ENCODE results near the gene IL4I1. TPM values are rescaled to one million over a fixed set of nuclear protein-coding genes. Genes with fewer than 3 reads are reported as not detected.

Gene IL4I1
- polyA plus RNA-seq, 1 donor from 2014 or later = 0.39 TPM

DNA sequence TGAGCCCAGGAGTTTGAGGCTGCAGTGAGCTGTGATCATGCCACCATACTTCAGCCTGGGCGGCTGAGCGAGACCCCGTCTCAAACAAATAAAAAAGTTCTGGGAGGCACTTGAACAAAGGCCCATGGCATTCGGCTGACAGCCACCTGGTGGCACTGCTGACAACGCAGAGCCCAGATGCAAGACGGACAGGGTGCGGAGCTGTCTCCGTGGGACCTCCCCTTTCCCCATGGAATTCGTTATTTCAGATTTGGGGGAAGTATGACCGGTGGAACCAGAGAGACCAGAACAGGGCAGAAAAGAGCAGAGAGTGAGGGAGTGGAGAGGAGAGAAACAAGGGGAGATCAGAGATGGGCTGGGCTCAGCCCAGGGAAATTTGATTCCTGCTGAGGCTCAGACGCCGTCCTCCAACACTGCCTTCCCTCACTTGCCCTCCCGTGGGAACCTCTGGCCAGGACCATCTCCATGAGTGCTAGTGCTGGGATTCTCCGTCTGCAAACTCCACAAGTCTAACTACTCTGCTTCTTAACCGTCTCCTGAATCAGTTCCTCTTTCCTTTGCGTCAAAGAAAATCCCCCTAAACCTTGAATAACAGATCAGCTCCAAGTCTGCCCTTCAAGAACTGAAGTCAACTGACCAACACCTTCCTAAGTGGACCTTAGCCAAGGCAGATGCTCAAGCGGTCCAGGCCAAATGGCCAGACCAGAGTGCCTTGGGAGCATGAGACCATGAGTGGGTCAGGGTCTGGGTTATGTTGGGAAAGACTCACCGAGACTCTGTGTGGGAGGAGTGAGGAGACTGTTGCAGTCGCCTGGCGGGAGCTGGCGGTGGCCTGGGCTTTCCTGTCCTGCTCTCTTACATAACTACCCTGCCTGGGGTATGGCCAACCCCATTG, 20.4 kb upstream of the IL4I1 start:
- Mint-ChIP-seq H3K27me3 (no peaks in the 10 kb centered on the region), H3K36me3 (peaks cover 7% of the 10 kb centered on the region), H3K4me3 (peak overlapping the region; percentile 56 to 88 (median 69)), H3K9me3 (no peaks in the 10 kb centered on the region), H3K4me1 (peaks cover 25 to 47% (median 41%) of the 10 kb centered on the region in 3 donors), H3K27ac (peak overlapping the region; percentile 72 to 96 (median 93))

DNA sequence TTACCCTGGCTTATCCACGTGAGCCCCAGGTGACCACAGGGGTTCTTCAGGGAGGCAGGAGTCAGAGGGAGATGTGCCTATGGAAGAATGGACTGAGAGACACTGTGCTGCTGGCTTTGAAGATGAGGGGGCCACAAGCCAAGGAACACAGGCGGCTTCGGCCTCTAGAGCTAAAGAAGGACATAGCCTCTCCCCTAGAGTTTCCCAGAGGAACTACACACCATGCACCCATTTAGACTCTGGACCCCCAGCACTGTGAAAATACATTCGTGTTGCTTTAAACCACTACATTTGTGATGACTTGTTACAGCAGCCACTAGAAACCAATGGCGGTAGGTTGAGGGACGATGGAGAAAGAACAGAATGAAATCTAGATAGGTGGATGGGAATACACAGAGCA, 18.6 kb upstream of the IL4I1 start:
- peak overlapping the region in 2 of 3 donors; percentile 3 to 81 for H3K27ac Mint-ChIP-seq
- no peaks in the 10 kb centered on the region for H3K9me3 Mint-ChIP-seq
- H3K27me3 Mint-ChIP-seq = no peaks in the 10 kb centered on the region
- H3K4me1 Mint-ChIP-seq = peaks cover 37 to 50% (median 47%) of the 10 kb centered on the region in 3 donors
- peaks cover 7% of the 10 kb centered on the region for H3K36me3 Mint-ChIP-seq
- H3K4me3 Mint-ChIP-seq = no peak overlapping the region

GRCh38 chr19:49913720-49914119, 17.0 kb upstream of the IL4I1 start:
- no peaks in the 10 kb centered on the region for H3K27me3 Mint-ChIP-seq
- H3K9me3 Mint-ChIP-seq = no peaks in the 10 kb centered on the region
- peaks cover 6% of the 10 kb centered on the region for H3K36me3 Mint-ChIP-seq
- H3K4me1 Mint-ChIP-seq = peaks cover 37 to 50% (median 48%) of the 10 kb centered on the region in 3 donors
- peak overlapping the region in 2 of 3 donors; percentile 33 to 88 for H3K27ac Mint-ChIP-seq
- H3K4me3 Mint-ChIP-seq = peak overlapping the region in 2 of 4 donors; percentile 44 to 87

DNA sequence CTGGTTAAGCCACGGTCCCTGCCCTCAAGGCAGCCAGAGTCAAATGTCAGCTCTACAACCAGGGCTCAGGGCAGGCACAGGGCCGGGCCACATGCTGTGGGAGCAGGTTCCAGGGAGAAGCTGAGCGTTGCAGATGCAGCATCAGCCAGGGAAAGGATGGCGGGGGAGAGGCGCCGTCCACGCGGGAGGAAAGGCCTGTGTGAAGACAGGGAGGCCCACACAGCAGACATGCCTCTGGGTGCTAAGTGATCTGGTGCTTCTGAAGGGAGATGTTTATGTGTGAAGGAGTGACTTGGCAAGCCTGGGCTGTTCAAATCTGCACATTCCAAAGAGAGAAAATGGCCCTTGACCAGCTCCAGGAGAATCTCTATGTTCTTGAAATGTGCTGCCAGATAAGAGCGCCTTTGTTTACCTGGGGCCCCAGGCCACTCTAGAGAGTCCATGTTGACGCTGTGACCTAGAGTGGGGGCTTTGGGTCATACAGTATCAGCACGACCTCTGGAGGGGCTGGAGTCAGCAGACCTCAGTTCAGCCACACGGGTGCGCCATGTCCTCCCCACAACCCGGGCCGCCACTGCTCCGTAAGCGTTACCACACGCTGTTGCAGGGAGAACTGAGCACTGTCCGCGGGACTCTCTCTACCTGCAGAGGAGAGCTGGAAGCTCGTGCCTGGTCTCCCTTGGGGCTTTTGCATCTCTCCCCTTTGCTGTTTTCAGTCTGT, 16.4 kb upstream of the IL4I1 start:
- H3K4me1 Mint-ChIP-seq = peaks cover 38 to 51% (median 49%) of the 10 kb centered on the region in 3 donors
- peak overlapping the region in 1 of 4 donors; percentile 78 for H3K4me3 Mint-ChIP-seq
- H3K27ac Mint-ChIP-seq = peak overlapping the region; percentile 33 to 88 (median 88)

GRCh38 chr19:49911381-49912145, 14.9 kb upstream of the IL4I1 start:
- H3K9me3 Mint-ChIP-seq = peaks cover 0 to 1% (median 1%) of the 10 kb centered on the region in 3 donors
- H3K27ac Mint-ChIP-seq = peak overlapping the region; percentile 85 to 96 (median 94)
- peaks cover under 1% of the 10 kb centered on the region for H3K27me3 Mint-ChIP-seq

More for the DNA sequence above, 16.4 kb upstream of the IL4I1 start:
- Mint-ChIP-seq H3K9me3 (no peaks in the 10 kb centered on the region), H3K36me3 (peaks cover 6% of the 10 kb centered on the region), H3K27me3 (no peaks in the 10 kb centered on the region)

DNA sequence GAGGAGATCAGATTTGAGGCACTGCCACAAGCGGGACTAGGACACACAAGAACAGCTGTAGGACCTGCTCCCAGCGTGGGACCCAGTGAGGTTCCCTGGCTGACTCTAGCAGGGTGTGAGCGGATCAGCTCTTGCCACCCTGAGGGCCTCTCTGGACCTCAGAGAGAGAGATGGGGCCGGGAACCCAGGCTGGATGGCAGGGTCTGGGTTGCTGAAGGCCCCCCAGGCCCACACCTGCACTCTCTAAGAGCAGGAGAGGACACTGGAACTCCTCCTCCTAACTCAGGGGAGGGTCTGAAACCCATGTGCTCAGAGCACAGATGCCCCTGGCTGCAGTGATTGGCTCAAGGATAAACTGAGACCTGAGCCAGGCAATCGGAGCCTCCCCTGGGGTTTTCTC, 13.5 kb upstream of the IL4I1 start:
- Mint-ChIP-seq H3K9me3 (peaks cover 0 to 5% (median 5%) of the 10 kb centered on the region in 3 donors), H3K4me1 (peaks cover 36 to 58% (median 55%) of the 10 kb centered on the region in 3 donors), H3K27ac (no peak overlapping the region), H3K36me3 (peaks cover 2% of the 10 kb centered on the region), H3K27me3 (peaks cover 1% of the 10 kb centered on the region), H3K4me3 (no peak overlapping the region)

More at GRCh38 chr19:49911381-49912145, 14.9 kb upstream of the IL4I1 start:
- H3K4me3 Mint-ChIP-seq = peak overlapping the region in 3 of 4 donors; percentile 6 to 87 (median 34)
- peaks cover 39 to 52% (median 49%) of the 10 kb centered on the region in 3 donors for H3K4me1 Mint-ChIP-seq
- peaks cover 6% of the 10 kb centered on the region for H3K36me3 Mint-ChIP-seq

- peak overlapping the region in 3 of 4 donors; percentile 60 to 86 (median 75) for H3K4me3 Mint-ChIP-seq
- peaks cover 34 to 63% (median 60%) of the 10 kb centered on the region in 3 donors for H3K4me1 Mint-ChIP-seq
These were observed 12.1 kb upstream of the IL4I1 start for GRCh38 chr19:49908480-49909420.

GRCh38 chr19:49907745-49908446, 11.2 kb upstream of the IL4I1 start:
- peaks cover 0 to 5% (median 5%) of the 10 kb centered on the region in 3 donors for H3K9me3 Mint-ChIP-seq
- peaks cover 1% of the 10 kb centered on the region for H3K27me3 Mint-ChIP-seq
- H3K27ac Mint-ChIP-seq = peak overlapping the region; percentile 93 to 96 (median 96)
- H3K4me3 Mint-ChIP-seq = peak overlapping the region; percentile 53 to 86 (median 84)
- H3K36me3 Mint-ChIP-seq = no peaks in the 10 kb centered on the region
- H3K4me1 Mint-ChIP-seq = peaks cover 28 to 61% (median 57%) of the 10 kb centered on the region in 3 donors

More at GRCh38 chr19:49908480-49909420, 12.1 kb upstream of the IL4I1 start:
- Mint-ChIP-seq H3K27ac (peak overlapping the region; percentile 93 to 96 (median 96)), H3K9me3 (peaks cover 0 to 5% (median 5%) of the 10 kb centered on the region in 3 donors), H3K27me3 (peaks cover 1% of the 10 kb centered on the region), H3K36me3 (peaks cover 2% of the 10 kb centered on the region)

DNA sequence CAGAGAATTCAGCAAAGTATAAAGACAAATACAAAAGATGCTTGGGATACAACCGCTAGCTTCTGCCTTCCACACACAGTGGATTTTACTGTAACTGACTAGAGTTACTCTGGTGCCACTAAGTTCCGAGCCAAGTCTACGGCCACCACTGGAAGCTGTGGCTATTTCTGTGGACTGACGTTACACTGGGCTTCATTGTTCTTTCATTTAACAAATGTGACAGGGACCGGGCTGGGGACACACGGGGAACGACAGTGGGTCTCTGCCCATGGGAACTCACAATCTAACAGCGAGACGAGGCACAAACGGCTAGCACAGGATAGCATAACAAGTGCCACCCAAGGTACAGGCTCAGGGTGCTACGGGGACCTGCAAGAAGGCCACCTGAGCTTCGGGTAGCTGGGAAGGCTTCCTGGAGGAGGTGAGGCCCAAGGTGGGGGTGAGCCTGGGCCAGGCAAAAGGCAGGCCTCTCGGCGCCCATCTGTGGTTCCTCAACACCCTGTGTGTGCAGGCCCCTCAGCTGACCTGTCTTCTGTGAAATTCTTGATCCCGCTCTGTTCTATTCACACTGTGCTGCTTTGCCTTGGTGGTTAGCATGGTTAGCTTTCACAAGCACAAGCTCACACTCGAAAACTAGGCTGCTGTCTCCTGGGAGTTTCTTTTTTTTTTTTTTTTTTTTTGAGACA, 10.3 kb upstream of the IL4I1 start:
- Mint-ChIP-seq H3K4me3 (peak overlapping the region; percentile 51 to 93 (median 68)), H3K36me3 (no peaks in the 10 kb centered on the region), H3K27me3 (peaks cover 1% of the 10 kb centered on the region), H3K9me3 (peaks cover 0 to 5% (median 5%) of the 10 kb centered on the region in 3 donors), H3K4me1 (peaks cover 28 to 60% (median 54%) of the 10 kb centered on the region in 3 donors), H3K27ac (peak overlapping the region; percentile 84 to 96 (median 93))

- Mint-ChIP-seq H3K4me1 (peaks cover 16 to 43% (median 34%) of the 10 kb centered on the region in 3 donors), H3K4me3 (peak overlapping the region in 1 of 4 donors; percentile 91), H3K27ac (peak overlapping the region in 2 of 3 donors; percentile 25 to 81), H3K36me3 (no peaks in the 10 kb centered on the region), H3K9me3 (peaks cover 0 to 5% (median 5%) of the 10 kb centered on the region in 3 donors), H3K27me3 (peaks cover 1% of the 10 kb centered on the region)
These were observed 7.4 kb upstream of the IL4I1 start for GRCh38 chr19:49904136-49904535.

DNA sequence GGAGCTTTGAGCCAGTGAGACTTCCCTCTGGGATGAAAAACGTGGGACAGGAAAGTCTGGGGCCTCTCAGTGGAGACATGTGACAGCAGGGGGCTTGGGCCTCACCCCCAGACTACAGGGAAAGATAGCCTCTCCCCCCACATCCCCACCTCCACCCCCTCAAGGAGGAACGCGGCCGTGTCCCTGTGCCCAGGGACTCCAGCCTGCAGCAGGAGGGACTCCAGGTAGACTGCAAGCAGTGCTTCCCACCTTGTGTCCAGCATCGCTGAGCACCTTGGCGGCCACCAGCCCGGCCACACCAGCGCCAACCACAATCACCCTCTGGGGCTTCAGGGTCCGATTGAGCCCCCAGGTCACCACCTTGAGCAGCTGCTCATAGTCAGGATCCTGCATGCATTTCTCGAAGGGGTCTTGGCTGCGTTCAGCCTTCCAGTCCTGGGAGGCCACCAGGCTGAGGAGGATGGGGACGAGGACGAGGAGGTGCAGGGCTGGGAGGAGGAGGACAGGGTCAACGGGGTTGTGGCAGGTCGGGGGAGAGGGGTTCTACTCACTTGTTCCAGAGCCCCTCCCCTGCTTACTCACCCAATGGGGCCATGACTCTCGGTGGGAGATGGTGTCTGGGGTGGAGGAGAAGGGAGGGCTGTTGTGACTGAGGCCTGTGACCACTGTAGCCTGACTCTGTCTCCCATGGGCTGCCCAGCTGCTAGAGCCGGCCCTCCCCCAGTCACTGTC, 955 bp downstream of the IL4I1 start:
- peak overlapping the region in 2 of 3 donors; percentile 42 to 99 for H3K27ac Mint-ChIP-seq
- H3K27me3 Mint-ChIP-seq = peaks cover 4% of the 10 kb centered on the region
- H3K9me3 Mint-ChIP-seq = no peaks in the 10 kb centered on the region
- no peaks in the 10 kb centered on the region for H3K36me3 Mint-ChIP-seq
- peak overlapping the region in 2 of 4 donors; percentile 39 to 49 for H3K4me3 Mint-ChIP-seq
- peaks cover 15 to 25% (median 19%) of the 10 kb centered on the region in 3 donors for H3K4me1 Mint-ChIP-seq

Measured in IgD-negative memory B cell (primary cell).